GM12891 (cell line): ENCODE data around the gene PCDHA6.

Experiments
- POLR2A ChIP-seq: IDR thresholded peaks from 2 replicates; pipeline ENCODE4 v1.6.1; 2011; ENCODE audit warnings: low read depth, low read length, control low read depth
- POLR2AphosphoS5 ChIP-seq: IDR thresholded peaks from 2 replicates; pipeline ENCODE4 v1.6.1; 2011; ENCODE audit warnings: low read depth, low read length, control low read depth
- TAF1 ChIP-seq: IDR thresholded peaks from 2 replicates; pipeline ENCODE4 v1.6.1; 2011; ENCODE audit warnings: low read depth, low read length, control low read depth

- TF ChIP-seq POLR2A (no peak), POLR2AphosphoS5 (no peak), TAF1 (no peak)
These were observed 41.7 kb upstream of the PCDHA6 start, which contains the start of gene PCDHA1 for GRCh38 chr5:140785905-140786686.
